Cardiac fibroblast (primary cell): ENCODE data around the gene ATF7IP2.
A peak's percentile ranks its signal among the peaks of the same experiment; 100 is the strongest.
"Not testable (repeated sequence)": the region's sequence is repeated elsewhere in the genome, so short reads cannot be mapped to it uniquely, and the experiment has no call there.

Experiments
- DNase-seq, 2 donors: peaks; one replicate each; pipeline versions ENCODE4 v3.0.0 to v3.0.0-alpha.2; 2010; ENCODE audit warnings: low read depth in 2 of 2
- H3K4me3 ChIP-seq, 2 donors: replicated peaks in 1 of 2; 1 replicate in 1 of 2; 2 replicates in 1 of 2; pipeline ENCODE4 v1.5.1; 2011; ENCODE audit warnings: low read depth in 2 of 2, low read length in 2 of 2, mild to moderate bottlenecking in 2 of 2, moderate library complexity in 1 of 2
- CTCF ChIP-seq: IDR thresholded peaks from one replicate; pipeline ENCODE4 v1.5.1; 2011; ENCODE audit warnings: low read depth, mild to moderate bottlenecking, low read length, inconsistent platforms

The ATF7IP2 gene

GRCh38 chr16:10405386-10405939, 19.6 kb downstream of the ATF7IP2 start:
- H3K4me3 ChIP-seq = no peak overlapping the region
- TF ChIP-seq CTCF = no peak
- DNase-seq = peak; percentile 3 to 51

- peak; percentile 4 to 16 for DNase-seq
- no peak overlapping the region for H3K4me3 ChIP-seq
- TF ChIP-seq CTCF = no peak
These were observed 23.0 kb downstream of the ATF7IP2 start for GRCh38 chr16:10408824-10409381.

DNA sequence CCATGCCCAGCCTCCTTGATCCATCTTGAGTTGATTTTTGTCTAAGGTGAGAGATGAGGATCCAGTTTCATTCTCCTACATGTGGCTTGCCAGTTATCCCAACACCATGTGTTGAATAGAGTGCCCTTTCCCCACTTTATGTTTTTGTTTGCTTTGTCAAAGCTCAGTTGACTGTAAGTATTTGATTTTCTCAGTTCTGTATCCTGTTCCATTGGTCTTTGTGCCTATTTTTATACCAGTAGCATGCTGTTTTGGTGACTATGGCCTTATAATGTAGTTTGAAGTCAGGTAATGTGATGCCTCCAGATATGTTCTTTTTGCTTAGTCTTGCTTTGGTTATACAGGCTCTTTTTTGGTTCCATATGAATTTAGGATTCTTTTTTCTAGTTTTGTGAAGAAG, 23.9 kb downstream of the ATF7IP2 start:
- not testable (repeated sequence) for DNase-seq, H3K4me3 ChIP-seq

GRCh38 chr16:10410469-10410868, 24.6 kb downstream of the ATF7IP2 start:
- no peak overlapping the region for H3K4me3 ChIP-seq
- TF ChIP-seq CTCF = no peak
- no peak for DNase-seq

- no peak overlapping the region for H3K4me3 ChIP-seq
- DNase-seq = no peak
- no peak for TF ChIP-seq CTCF
These were observed 27.2 kb downstream of the ATF7IP2 start for GRCh38 chr16:10412935-10413601.

GRCh38 chr16:10418204-10418603, 32.3 kb downstream of the ATF7IP2 start:
- not testable (repeated sequence) for H3K4me3 ChIP-seq, DNase-seq

DNA sequence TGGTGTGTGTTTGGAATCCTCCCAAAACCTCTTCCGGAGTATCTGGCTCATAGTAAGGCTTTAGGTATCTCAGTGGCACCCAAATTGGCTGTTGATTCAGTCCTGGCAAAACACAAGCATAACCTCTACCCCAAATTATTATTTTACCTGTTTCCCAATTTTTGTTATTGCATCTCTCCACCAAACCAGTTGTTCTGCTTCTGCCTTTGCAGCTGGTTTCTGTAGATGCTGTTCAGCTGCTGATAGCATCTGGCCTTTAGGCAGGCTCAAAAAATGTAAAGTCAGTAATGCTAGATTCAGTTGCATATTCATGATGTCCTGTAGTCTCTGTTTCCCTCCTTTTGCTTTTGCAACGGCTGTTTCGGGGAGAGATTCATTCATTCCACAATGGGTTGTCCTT, 33.8 kb downstream of the ATF7IP2 start:
- TF ChIP-seq CTCF = no peak
- no peak for DNase-seq
- H3K4me3 ChIP-seq = no peak overlapping the region

DNA sequence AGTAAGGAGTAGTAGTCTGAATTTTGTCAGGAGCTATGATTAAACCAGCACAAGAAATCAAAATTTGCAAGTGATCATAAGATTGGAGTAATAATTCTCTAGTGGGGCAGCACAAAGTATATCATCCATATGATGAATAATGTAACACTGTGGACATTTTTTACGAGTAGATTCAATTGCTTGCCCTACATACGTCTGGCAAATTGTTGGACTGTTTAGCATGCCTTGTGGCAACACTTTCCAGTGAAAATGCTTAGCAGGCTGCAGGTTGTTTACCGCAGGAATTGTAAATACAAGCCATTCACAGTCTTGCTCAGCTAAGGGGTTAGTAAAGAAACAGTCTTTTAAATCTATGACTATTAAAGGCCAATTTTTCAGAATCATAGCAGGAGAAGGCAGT, 35.7 kb downstream of the ATF7IP2 start:
- DNase-seq = no peak
- no peak for TF ChIP-seq CTCF
- no peak overlapping the region for H3K4me3 ChIP-seq
